ENCODE data around the gene ABHD6. TPM values are rescaled to one million over a fixed set of nuclear protein-coding genes. Genes with fewer than 3 reads are reported as not detected.
A peak's percentile ranks its signal among the peaks of the same experiment; 100 is the strongest.

ABHD6 gene
- total and polyA plus RNA-seq, 9 donors, result 3.2 to 7.1 (median 4.5) TPM

GRCh38 chr3:58329150-58329921, 91.7 kb downstream of the ABHD6 start:
- Histone ChIP-seq H3K9me3 (replicated peaks; ENCODE audit: control insufficient read depth, low read depth, low read length) (no peaks in the 10 kb centered on the region), H3K27ac (ENCODE audit: low read length) (no peak overlapping the region), H3K4me1 (ENCODE audit: control insufficient read depth, insufficient read depth, low read length) (peaks cover 8% of the 10 kb centered on the region), H3K4me3 (ENCODE audit: low read length) (no peak overlapping the region), H3K36me3 (ENCODE audit: control insufficient read depth, insufficient read depth, low read length) (no peaks in the 10 kb centered on the region), H3K27me3 (ENCODE audit: control insufficient read depth, insufficient read depth, low read length) (no peaks in the 10 kb centered on the region)
- no peak for DNase-seq
- WGBS (ENCODE audit: insufficient coverage), result 100% methylated on average over 1 of the region's 8 CpGs

- Histone ChIP-seq H3K27ac (ENCODE audit: low read length) (no peak overlapping the region), H3K9me3 (replicated peaks; ENCODE audit: control insufficient read depth, low read depth, low read length) (no peaks in the 10 kb centered on the region), H3K4me3 (ENCODE audit: low read length) (no peak overlapping the region), H3K4me1 (ENCODE audit: control insufficient read depth, insufficient read depth, low read length) (peaks cover 8% of the 10 kb centered on the region), H3K27me3 (ENCODE audit: control insufficient read depth, insufficient read depth, low read length) (no peaks in the 10 kb centered on the region), H3K36me3 (ENCODE audit: control insufficient read depth, insufficient read depth, low read length) (no peaks in the 10 kb centered on the region)
- 90% methylated on average over 2 of the region's 5 CpGs for WGBS (ENCODE audit: insufficient coverage)
- DNase-seq, result no peak
Observed at GRCh38 chr3:58329922-58330413, 92.4 kb downstream of the ABHD6 start.

- Histone ChIP-seq H3K27ac (ENCODE audit: low read length) (no peak overlapping the region), H3K36me3 (ENCODE audit: control insufficient read depth, insufficient read depth, low read length) (no peaks in the 10 kb centered on the region), H3K9me3 (replicated peaks; ENCODE audit: control insufficient read depth, low read depth, low read length) (no peaks in the 10 kb centered on the region), H3K4me1 (ENCODE audit: control insufficient read depth, insufficient read depth, low read length) (peaks cover 8% of the 10 kb centered on the region), H3K4me3 (ENCODE audit: low read length) (no peak overlapping the region), H3K27me3 (ENCODE audit: control insufficient read depth, insufficient read depth, low read length) (no peaks in the 10 kb centered on the region)
- WGBS (ENCODE audit: insufficient coverage), result no CpG with 5 or more reads among the region's 4 CpGs
- no peak for DNase-seq
Observed at GRCh38 chr3:58331593-58332152, 94.1 kb downstream of the ABHD6 start.

- under 1% methylated on average over 71 of the region's 79 CpGs for WGBS (ENCODE audit: insufficient coverage)
- peak; percentile 94 for DNase-seq
Observed at GRCh38 chr3:58332575-58333188, 95.1 kb downstream of the ABHD6 start, which contains the start of gene PXK. TSS of gene PXK (plus strand) at chr3:58332892. CDS start at chr3:58332989, 97 bp downstream.

GRCh38 chr3:58333206-58334012, 95.8 kb downstream of the ABHD6 start:
- H3K36me3 ChIP-seq (ENCODE audit: control insufficient read depth, insufficient read depth, low read length), result no peaks in the 10 kb centered on the region
- peak overlapping the region; percentile 31 for H3K27ac ChIP-seq (ENCODE audit: low read length)
- H3K27me3 ChIP-seq (ENCODE audit: control insufficient read depth, insufficient read depth, low read length), result no peaks in the 10 kb centered on the region
- H3K4me1 ChIP-seq (ENCODE audit: control insufficient read depth, insufficient read depth, low read length), result peaks cover 8% of the 10 kb centered on the region
- DNase-seq, result peak; percentile 65
- peak overlapping the region; percentile 66 for H3K4me3 ChIP-seq (ENCODE audit: low read length)
- no peaks in the 10 kb centered on the region for H3K9me3 ChIP-seq (replicated peaks; ENCODE audit: control insufficient read depth, low read depth, low read length)
- under 1% methylated on average over 24 of the region's 37 CpGs for WGBS (ENCODE audit: insufficient coverage)

More at GRCh38 chr3:58332575-58333188, 95.1 kb downstream of the ABHD6 start, which contains the start of gene PXK:
- Histone ChIP-seq H3K36me3 (ENCODE audit: control insufficient read depth, insufficient read depth, low read length) (no peaks in the 10 kb centered on the region), H3K4me1 (ENCODE audit: control insufficient read depth, insufficient read depth, low read length) (peaks cover 8% of the 10 kb centered on the region), H3K9me3 (replicated peaks; ENCODE audit: control insufficient read depth, low read depth, low read length) (no peaks in the 10 kb centered on the region), H3K27ac (ENCODE audit: low read length) (peak within 1 kb of the TSS; percentile 31), H3K27me3 (ENCODE audit: control insufficient read depth, insufficient read depth, low read length) (no peaks in the 10 kb centered on the region), H3K4me3 (ENCODE audit: low read length) (peak within 1 kb of the TSS; percentile 66)

- H3K36me3 ChIP-seq (ENCODE audit: control insufficient read depth, insufficient read depth, low read length), result no peaks in the 10 kb centered on the region
- no peaks in the 10 kb centered on the region for H3K9me3 ChIP-seq (replicated peaks; ENCODE audit: control insufficient read depth, low read depth, low read length)
- peaks cover 8% of the 10 kb centered on the region for H3K4me1 ChIP-seq (ENCODE audit: control insufficient read depth, insufficient read depth, low read length)
Observed at GRCh38 chr3:58334013-58334321, 96.4 kb downstream of the ABHD6 start.

GRCh38 chr3:58334506-58334884, 96.9 kb downstream of the ABHD6 start:
- H3K4me1 ChIP-seq (ENCODE audit: control insufficient read depth, insufficient read depth, low read length), result peaks cover 8% of the 10 kb centered on the region
- H3K27ac ChIP-seq (ENCODE audit: low read length), result no peak overlapping the region
- H3K36me3 ChIP-seq (ENCODE audit: control insufficient read depth, insufficient read depth, low read length), result no peaks in the 10 kb centered on the region
- WGBS (ENCODE audit: insufficient coverage), result no CpG with 5 or more reads among the region's 1 CpG
- H3K9me3 ChIP-seq (replicated peaks; ENCODE audit: control insufficient read depth, low read depth, low read length), result no peaks in the 10 kb centered on the region
- no peak for DNase-seq
- no peak overlapping the region for H3K4me3 ChIP-seq (ENCODE audit: low read length)
- no peaks in the 10 kb centered on the region for H3K27me3 ChIP-seq (ENCODE audit: control insufficient read depth, insufficient read depth, low read length)

More at GRCh38 chr3:58334013-58334321, 96.4 kb downstream of the ABHD6 start:
- WGBS (ENCODE audit: insufficient coverage), result 40% methylated on average over 1 of the region's 4 CpGs
- Histone ChIP-seq H3K27me3 (ENCODE audit: control insufficient read depth, insufficient read depth, low read length) (no peaks in the 10 kb centered on the region), H3K4me3 (ENCODE audit: low read length) (peak overlapping the region; percentile 66), H3K27ac (ENCODE audit: low read length) (no peak overlapping the region)
- DNase-seq, result no peak

GRCh38 chr3:58335652-58335947, 98.0 kb downstream of the ABHD6 start:
- peak overlapping the region; percentile 85 for H3K27ac ChIP-seq (ENCODE audit: low read length)
- no peak overlapping the region for H3K4me3 ChIP-seq (ENCODE audit: low read length)
- H3K9me3 ChIP-seq (replicated peaks; ENCODE audit: control insufficient read depth, low read depth, low read length), result no peaks in the 10 kb centered on the region
- no peaks in the 10 kb centered on the region for H3K27me3 ChIP-seq (ENCODE audit: control insufficient read depth, insufficient read depth, low read length)
- H3K36me3 ChIP-seq (ENCODE audit: control insufficient read depth, insufficient read depth, low read length), result no peaks in the 10 kb centered on the region
- H3K4me1 ChIP-seq (ENCODE audit: control insufficient read depth, insufficient read depth, low read length), result peaks cover 8% of the 10 kb centered on the region
- DNase-seq, result no peak
- no CpG with 5 or more reads among the region's 1 CpG for WGBS (ENCODE audit: insufficient coverage)

GRCh38 chr3:58336135-58336882, 98.7 kb downstream of the ABHD6 start:
- Histone ChIP-seq H3K36me3 (ENCODE audit: control insufficient read depth, insufficient read depth, low read length) (no peaks in the 10 kb centered on the region), H3K4me3 (ENCODE audit: low read length) (no peak overlapping the region), H3K9me3 (replicated peaks; ENCODE audit: control insufficient read depth, low read depth, low read length) (no peaks in the 10 kb centered on the region), H3K4me1 (ENCODE audit: control insufficient read depth, insufficient read depth, low read length) (peaks cover 8% of the 10 kb centered on the region), H3K27ac (ENCODE audit: low read length) (no peak overlapping the region), H3K27me3 (ENCODE audit: control insufficient read depth, insufficient read depth, low read length) (no peaks in the 10 kb centered on the region)
- DNase-seq, result no peak
- 100% methylated on average over 1 of the region's 3 CpGs for WGBS (ENCODE audit: insufficient coverage)

Data from muscle of leg (tissue), 11 donors.